NCI-H1105 treated with DMSO at 0.1 percent for 48 hours (cell line): ENCODE measurements around the gene PHF10.
A peak's percentile ranks its signal among the peaks of the same experiment; 100 is the strongest.
"Not testable (repeated sequence)": the region's sequence is repeated elsewhere in the genome, so short reads cannot be mapped to it uniquely, and the experiment has no call there.

Experiments
- DNase-seq: peaks from one replicate; lab custom pipeline; 2025; lab: John Stamatoyannopoulos, UW

The PHF10 gene

GRCh38 chr6:169723200-169723909, 945 bp downstream of the PHF10 start:
- DNase-seq: peak; percentile 74

DNA sequence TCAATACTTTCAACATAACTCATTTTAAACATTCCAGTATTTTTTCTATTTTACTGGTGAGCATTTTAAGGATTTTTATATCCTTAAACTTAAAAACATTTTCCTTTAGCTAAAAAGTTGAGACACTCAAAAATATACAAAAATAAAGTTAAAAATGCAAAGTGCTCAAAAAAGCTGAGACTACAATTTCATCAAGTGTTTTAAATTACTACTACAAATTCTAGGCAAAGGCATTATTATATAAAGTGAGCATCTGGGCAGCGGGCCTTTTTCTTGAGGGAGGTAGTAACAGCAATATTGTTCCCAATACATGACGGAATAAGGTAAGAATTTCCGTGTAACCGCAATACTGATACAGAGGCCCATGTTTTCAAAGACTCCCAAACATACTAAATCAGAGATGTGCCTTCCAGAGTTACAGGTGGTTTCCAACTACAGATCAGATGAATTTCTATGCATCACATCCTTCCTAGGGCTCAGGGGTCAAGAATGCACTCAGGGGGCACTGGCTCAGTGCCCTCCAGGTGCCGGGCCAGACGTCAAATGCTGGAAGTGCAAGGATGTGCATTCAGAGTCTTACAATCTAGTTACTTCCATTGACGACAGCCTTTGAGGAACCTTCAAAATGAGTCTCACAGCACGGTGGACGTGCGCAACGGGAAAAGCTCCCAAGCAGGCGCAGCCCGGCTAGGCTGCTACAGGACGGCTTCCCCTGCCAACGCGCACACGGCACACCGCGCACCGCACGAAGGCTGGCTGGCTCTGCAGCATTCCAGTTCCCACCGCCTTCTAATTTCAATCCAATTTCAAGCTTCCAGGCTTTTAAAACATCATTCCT, 1.7 kb downstream of the PHF10 start:
- peak; percentile 51 for DNase-seq

DNA sequence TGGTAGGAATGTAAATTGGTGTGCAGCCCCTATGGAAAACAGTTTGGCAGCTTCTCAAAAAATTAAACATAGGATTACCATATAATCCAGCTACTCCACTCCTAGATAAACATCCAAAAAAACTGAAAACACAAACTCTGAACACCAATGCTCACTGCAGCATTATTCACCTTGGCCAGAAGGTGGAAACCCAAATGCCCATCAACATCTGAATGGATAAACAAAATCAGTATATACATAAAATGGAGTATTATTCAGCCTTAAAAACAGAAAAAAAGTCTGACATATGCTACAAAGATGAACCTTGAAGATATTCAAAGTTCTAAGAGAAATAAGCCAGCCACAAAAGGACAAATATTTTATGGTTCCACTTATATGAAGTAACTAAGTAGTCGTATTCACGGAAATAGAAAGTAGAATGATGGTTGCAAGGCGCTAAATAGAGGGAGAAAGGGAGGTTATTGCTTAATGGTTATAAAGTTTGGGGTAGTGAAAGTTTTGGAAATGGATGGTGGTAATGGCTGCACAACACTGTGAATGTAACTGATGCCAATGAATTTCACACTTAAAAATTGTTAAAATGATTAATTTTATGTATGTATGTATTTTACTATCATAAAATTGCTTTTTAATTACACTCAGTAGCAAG, 4.0 kb downstream of the PHF10 start:
- no peak for DNase-seq

DNA sequence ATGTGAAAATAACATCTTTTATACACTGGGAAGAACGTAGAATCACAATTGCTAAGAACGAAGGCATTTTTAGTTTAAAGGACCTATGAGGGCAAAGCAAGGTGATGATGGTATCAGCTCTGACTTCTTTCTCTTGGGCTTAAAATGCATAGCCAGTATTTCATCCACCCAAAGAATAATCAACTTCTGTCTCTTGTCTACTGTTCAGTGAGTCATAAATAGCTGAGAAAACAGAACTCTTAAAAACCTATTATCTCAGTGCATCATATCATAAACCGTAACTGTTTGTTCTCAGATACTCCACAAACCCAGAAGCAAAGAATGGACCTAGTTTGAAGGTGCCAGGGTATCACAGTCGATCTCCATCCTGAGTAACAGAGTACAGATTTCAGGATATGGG, 5.2 kb downstream of the PHF10 start:
- no peak for DNase-seq

DNA sequence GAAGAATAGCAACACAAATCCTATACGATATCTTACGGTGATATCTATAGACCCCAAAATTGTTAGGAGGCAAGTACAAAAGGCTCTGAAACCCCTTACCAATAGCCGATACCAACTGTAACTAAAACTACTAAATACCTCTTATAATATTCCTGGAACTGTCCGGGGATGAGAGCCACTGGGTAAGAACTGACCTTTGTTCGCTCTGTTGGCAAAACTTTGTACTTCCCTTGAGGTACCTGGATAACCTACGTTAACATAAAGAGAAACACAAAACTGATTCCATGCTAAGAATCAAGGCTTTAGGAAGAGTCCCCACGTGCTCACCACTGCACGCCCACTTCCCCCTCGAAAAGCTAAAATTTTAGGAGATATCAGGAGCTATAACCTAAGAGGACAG, 9.7 kb downstream of the PHF10 start:
- DNase-seq: no peak

- DNase-seq: no peak
These were observed 10.1 kb downstream of the PHF10 start for GRCh38 chr6:169714178-169714577.

DNA sequence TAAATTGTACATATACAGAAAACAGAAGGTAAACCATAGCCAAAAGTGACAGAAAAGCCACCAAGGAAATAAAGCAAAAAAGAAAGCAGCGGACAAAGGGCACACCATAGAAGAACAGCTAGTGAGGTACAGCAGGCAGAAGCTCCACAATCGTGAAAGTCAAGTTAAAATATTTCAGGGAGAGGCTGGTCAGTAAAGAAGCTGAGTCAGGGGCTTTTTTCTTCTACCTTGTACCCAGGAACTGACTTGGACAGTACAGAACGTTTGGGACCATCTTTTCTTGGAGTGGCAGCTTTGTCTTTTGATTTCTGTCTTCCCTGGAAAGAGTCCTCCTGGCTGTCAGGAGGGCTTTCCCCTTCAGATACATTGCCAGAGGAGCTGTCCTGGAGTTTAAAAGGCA, 14.3 kb downstream of the PHF10 start:
- DNase-seq: no peak

DNA sequence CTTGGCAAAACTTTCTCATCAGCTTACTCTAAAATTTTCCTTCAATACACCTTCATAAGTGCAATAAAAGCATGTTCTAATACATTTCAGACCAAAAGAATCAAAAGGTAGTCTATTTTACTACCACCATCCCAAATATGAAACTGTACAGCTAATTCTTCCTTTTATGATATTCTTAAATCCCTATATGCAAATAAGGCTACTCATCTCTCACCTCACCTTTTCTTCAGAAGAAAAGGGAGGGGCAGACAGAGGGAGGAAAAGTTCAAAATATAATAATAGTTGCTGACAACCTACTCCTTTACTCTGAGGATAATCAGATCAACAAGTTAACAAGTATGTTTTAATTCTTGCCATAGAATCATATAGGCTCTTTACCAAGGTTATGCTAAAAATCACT, 15.0 kb downstream of the PHF10 start:
- DNase-seq: no peak

DNA sequence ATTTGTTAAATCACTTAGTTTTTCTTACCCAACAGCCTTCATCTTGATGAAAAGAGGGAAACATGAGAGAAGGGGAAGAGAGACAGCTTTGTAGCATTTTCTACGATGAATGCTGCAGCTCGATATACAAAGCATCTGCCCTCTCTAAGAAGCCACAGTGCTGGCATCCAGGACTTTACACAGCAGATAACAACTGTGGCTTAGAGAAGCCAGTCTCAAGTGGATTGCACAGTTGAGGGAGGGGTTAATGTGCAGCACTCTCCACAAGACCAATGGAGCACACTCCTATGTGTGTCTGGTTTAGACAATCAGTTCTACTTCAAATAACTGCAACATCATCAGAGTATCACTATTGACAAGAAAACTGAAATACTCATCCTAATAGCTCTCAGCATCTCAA, 16.5 kb downstream of the PHF10 start:
- no peak for DNase-seq

- peak; percentile 76 for DNase-seq
These were observed 21.5 kb downstream of the PHF10 start for GRCh38 chr6:169702840-169703246.

GRCh38 chr6:169701954-169702839, 22.1 kb downstream of the PHF10 start, which contains the start of the genes C6orf120 and WDR27:
Gene C6orf120, plus strand, starts transcription at chr6:169702126. Its CDS starts 334 bp downstream, at chr6:169702460.
Gene WDR27, minus strand, starts transcription at chr6:169702029. Its CDS starts 13,024 bp downstream, at chr6:169689005.
- DNase-seq: peak; percentile 98

DNA sequence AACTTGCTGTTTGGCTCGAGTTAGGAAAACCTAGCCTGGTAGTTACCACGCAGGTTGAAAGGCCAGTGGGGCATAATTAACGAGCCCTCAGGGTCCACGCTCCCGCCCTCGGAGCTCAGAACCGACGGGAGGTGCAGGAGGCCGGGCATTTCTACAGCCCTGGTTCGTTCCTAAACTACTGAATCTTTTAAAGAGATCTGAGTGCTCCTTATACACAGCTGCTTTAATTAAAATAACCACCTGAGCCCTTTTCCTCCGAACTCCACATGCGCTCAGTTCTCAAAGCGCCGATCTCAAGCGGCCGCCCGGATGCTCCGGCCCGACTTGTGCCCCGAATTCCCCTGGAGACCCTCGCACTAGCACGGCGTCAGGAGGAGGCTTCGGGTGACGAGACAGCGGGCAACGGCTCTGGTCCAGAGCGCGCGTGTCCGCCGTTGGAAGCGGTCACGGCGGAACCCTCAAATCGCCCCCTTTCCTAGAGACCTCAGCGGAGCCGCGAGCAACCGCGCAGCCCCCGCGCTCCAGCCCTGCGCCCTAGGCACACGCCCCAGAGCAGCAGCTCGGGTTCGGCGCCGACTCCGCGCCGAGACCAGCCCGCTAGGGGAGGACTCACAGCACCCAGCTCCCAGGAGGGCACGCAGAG, 22.9 kb downstream of the PHF10 start:
- DNase-seq: no peak

- DNase-seq: no peak
These were observed 24.0 kb downstream of the PHF10 start for GRCh38 chr6:169700296-169700695.

- DNase-seq: not testable (repeated sequence)
These were observed 27.2 kb downstream of the PHF10 start for GRCh38 chr6:169697115-169697514.

- no peak for DNase-seq
These were observed 29.2 kb downstream of the PHF10 start for GRCh38 chr6:169695131-169695530.

- DNase-seq: no peak
These were observed 31.8 kb downstream of the PHF10 start for GRCh38 chr6:169692516-169692915.

GRCh38 chr6:169691260-169691659, 33.0 kb downstream of the PHF10 start:
- no peak for DNase-seq

- no peak for DNase-seq
These were observed 35.0 kb downstream of the PHF10 start for GRCh38 chr6:169689287-169689686.

- no peak for DNase-seq
These were observed 38.4 kb downstream of the PHF10 start for GRCh38 chr6:169685860-169686259.

- DNase-seq: no peak
These were observed 40.2 kb downstream of the PHF10 start for GRCh38 chr6:169684056-169684455.

- no peak for DNase-seq
These were observed 46.0 kb downstream of the PHF10 start for GRCh38 chr6:169678342-169678741.
